HepG2 (cell line): ENCODE results near the gene TFDP1. TPM values are rescaled to one million over a fixed set of nuclear protein-coding genes. Genes with fewer than 3 reads are reported as not detected.

ENCODE experiments used
- GPBP1L1 ChIP-seq: sonication (generic); formaldehyde crosslinking; IDR thresholded peaks from 2 replicates; pipeline ENCODE4 v1.5.0; 2020; ENCODE audit warnings: mild to moderate bottlenecking, missing genetic modification reagents
- TBX3 ChIP-seq: fragments of 450-650 bp; IDR thresholded peaks from 2 replicates; pipeline ENCODE4 v1.6.1; 2017; ENCODE audit warnings: antibody characterized with exemption, mild to moderate bottlenecking, inconsistent platforms, borderline replicate concordance
- ZNF574 ChIP-seq: sonication (generic); formaldehyde crosslinking; IDR thresholded peaks from 2 replicates; pipeline ENCODE4 v1.4.0; 2020; ENCODE audit warnings: missing genetic modification reagents
- ZNF687 ChIP-seq: sonication (generic); formaldehyde crosslinking; IDR thresholded peaks from 2 replicates; pipeline ENCODE4 v1.5.1; 2020; ENCODE audit warnings: mild to moderate bottlenecking, missing genetic modification reagents, moderate library complexity
- ZNF784 ChIP-seq: sonication (generic); formaldehyde crosslinking; IDR thresholded peaks from 2 replicates; pipeline ENCODE4 v1.5.1; 2020; ENCODE audit warnings: missing genetic modification reagents, mild to moderate bottlenecking, borderline replicate concordance
- polyA plus RNA-seq, 8 experiments: library from polyadenylated mRNA; depleted of rRNA in 3 of 8; stranded (reverse) in 7 of 8; unstranded in 1 of 8; fragments of >200 nt; fragmentation: Illumina TruSeq in 4 of 8; extraction: Trizol in 4 of 8; gene quantifications; 2 replicates each; pipeline versions ENCODE4 v1.2.1 to v1.2.3, GENCODE V29; 2011 to 2016; ENCODE audit warnings: low read depth in 4 of 8, missing spikeins in 1 of 8, mixed read lengths in 1 of 8; ENCODE audit not compliant: insufficient read depth in 1 of 8
- total RNA-seq, 5 experiments: library from RNA; depleted of rRNA; stranded (reverse); fragments of >200 nt; fragmentation: Illumina TruSeq; extraction: Trizol; gene quantifications; 2 replicates each; pipeline ENCODE4 v1.2.3, GENCODE V29; 2016; ENCODE audit warnings: low read depth in 1 of 5

The TFDP1 gene
- total and polyA plus RNA-seq, 2 of the 13 experiments (the other 11 are each of a cell fraction or from before 2014, with no cell fraction given) = 38.0 to 84.2 TPM

- TF ChIP-seq ZNF687 (peak; percentile 75), ZNF574 (CRISPR knock-in tag) (peak; percentile 60), GPBP1L1 (CRISPR knock-in tag) (no peak), TBX3 (0 out of 2 replicates have a peak, but pooled peaks have one; percentile 17), ZNF784 (CRISPR knock-in tag) (0 out of 2 replicates have a peak, but pooled peaks have one; percentile 66)
These were observed at the start of gene TFDP1 (continued) for GRCh38 chr13:113584205-113584869.
